GOT3 (cell line): ENCODE data around the gene CSF3R.

ENCODE experiments used
- DNase-seq: peaks from one replicate; lab custom pipeline; 2025; ENCODE audit warnings: mixed read lengths; lab: John Stamatoyannopoulos, UW

Gene CSF3R

GRCh38 chr1:36482724-36483388, at the start of gene CSF3R:
Gene CSF3R, minus strand, starts transcription at chr1:36482913. Its CDS starts 3,417 bp downstream, at chr1:36479496.
- DNase-seq, result no peak

GRCh38 chr1:36531833-36532232, 49.1 kb upstream of the CSF3R start:
- DNase-seq, result no peak

GRCh38 chr1:36530791-36531190, 48.1 kb upstream of the CSF3R start:
- DNase-seq, result no peak

- DNase-seq, result no peak
Measured at GRCh38 chr1:36530261-36530660, 47.5 kb upstream of the CSF3R start.

GRCh38 chr1:36529769-36530260, 47.1 kb upstream of the CSF3R start:
- DNase-seq, result no peak

GRCh38 chr1:36528361-36529349, 45.9 kb upstream of the CSF3R start:
- no peak for DNase-seq

GRCh38 chr1:36525166-36525565, 42.5 kb upstream of the CSF3R start:
- no peak for DNase-seq

- no peak for DNase-seq
Measured at GRCh38 chr1:36524359-36525062, 41.8 kb upstream of the CSF3R start.

GRCh38 chr1:36523850-36524249, 41.1 kb upstream of the CSF3R start:
- DNase-seq, result no peak

GRCh38 chr1:36523230-36523495, 40.5 kb upstream of the CSF3R start:
- DNase-seq, result no peak

GRCh38 chr1:36522461-36523229, 39.9 kb upstream of the CSF3R start:
- DNase-seq, result no peak

GRCh38 chr1:36522021-36522420, 39.3 kb upstream of the CSF3R start:
- DNase-seq, result no peak

GRCh38 chr1:36520771-36521420, 38.2 kb upstream of the CSF3R start:
- DNase-seq, result no peak

GRCh38 chr1:36520056-36520455, 37.3 kb upstream of the CSF3R start:
- no peak for DNase-seq

- no peak for DNase-seq
Measured at GRCh38 chr1:36517011-36517771, 34.5 kb upstream of the CSF3R start.

- DNase-seq, result no peak
Measured at GRCh38 chr1:36516372-36517010, 33.8 kb upstream of the CSF3R start.

GRCh38 chr1:36515315-36516138, 32.8 kb upstream of the CSF3R start:
- DNase-seq, result no peak

- no peak for DNase-seq
Measured at GRCh38 chr1:36514501-36514900, 31.8 kb upstream of the CSF3R start.
